Upper lobe of left lung (tissue), 4 donors: Measurements from ENCODE around the gene KLHL17.

Experiments
- EP300 ChIP-seq, 4 donors: sonication (generic); formaldehyde crosslinking; IDR thresholded peaks; one replicate each; pipeline ENCODE4 v1.5.1; 2017; ENCODE audit warnings: antibody characterized with exemption in 4 of 4, control low read depth in 2 of 4
- POLR2A ChIP-seq, 4 donors: fragments of 450-650 bp; IDR thresholded peaks; one replicate each; pipeline ENCODE4 v1.5.1; 2016 to 2017; ENCODE audit warnings: antibody characterized with exemption in 4 of 4, mild to moderate bottlenecking in 2 of 4

DNA sequence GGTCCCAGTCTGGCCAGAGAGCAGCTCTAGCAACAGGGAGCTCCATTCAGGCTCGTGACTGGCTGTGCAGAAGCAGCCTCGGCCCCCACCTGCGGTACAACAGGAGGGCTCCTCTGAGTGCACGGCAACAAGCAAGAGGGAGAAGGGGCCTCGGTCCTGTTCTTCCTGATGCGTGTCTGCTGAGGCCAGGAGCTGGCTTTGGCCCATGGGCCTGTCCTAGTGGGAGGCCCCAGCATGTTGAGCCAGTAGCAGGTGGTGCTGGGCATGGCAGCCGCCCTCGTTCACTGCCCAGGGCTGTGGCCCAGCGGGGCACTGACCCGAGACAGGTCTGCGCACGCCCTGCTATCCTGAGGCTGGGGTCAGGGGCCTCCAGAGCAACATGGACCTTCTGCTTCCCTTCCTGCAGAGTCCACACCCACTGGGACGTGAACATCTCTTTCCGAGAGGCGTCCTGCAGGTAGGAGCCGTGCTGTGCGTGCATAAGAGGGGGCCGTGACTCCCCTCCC is 29.7 kb upstream of the KLHL17 start:
- no peak for TF ChIP-seq POLR2A (IDR thresholded peaks at IDR 0.05)
- TF ChIP-seq EP300 (IDR thresholded peaks at IDR 0.05), result no peak
